H9 (cell line): ENCODE measurements around the gene TYSND1. TPM values are rescaled to one million over a fixed set of nuclear protein-coding genes. Genes with fewer than 3 reads are reported as not detected.

Experiments used
- DNase-seq: peaks from one replicate; pipeline ENCODE4 v3.0.0-alpha.2; 2017
- H2AFZ ChIP-seq: one replicate; pipeline ENCODE4 v1.6.1; 2013; ENCODE audit warnings: mild to moderate bottlenecking, low read length, control low read depth, moderate library complexity
- H2AK5ac ChIP-seq: 2 replicates; pipeline ENCODE4 v1.6.1; 2013; ENCODE audit warnings: low read length, control low read depth, mixed read lengths; ENCODE audit not compliant: insufficient read length
- H2BK120ac ChIP-seq: one replicate; pipeline ENCODE4 v1.6.1; 2013; ENCODE audit warnings: low read depth, mild to moderate bottlenecking, low read length, control low read depth, inconsistent platforms; ENCODE audit not compliant: poor library complexity, severe bottlenecking
- H2BK12ac ChIP-seq: 2 replicates; pipeline ENCODE4 v1.6.1; 2013; ENCODE audit warnings: low read length, control low read depth, mixed read lengths, low read depth; ENCODE audit not compliant: insufficient read length
- H2BK15ac ChIP-seq: 2 replicates; pipeline ENCODE4 v1.6.1; 2013; ENCODE audit warnings: low read depth, low read length, control low read depth
- H2BK20ac ChIP-seq: one replicate; pipeline ENCODE4 v1.6.1; 2013; ENCODE audit warnings: low read depth, mild to moderate bottlenecking, low read length, control low read depth, inconsistent platforms; ENCODE audit not compliant: poor library complexity, severe bottlenecking
- H2BK5ac ChIP-seq: 2 replicates; pipeline ENCODE4 v1.6.1; 2013; ENCODE audit warnings: low read length, control low read depth, mixed read lengths; ENCODE audit not compliant: insufficient read length
- H3K14ac ChIP-seq: 2 replicates; pipeline ENCODE4 v1.6.1; 2013; ENCODE audit warnings: low read length, control low read depth; ENCODE audit not compliant: insufficient read depth
- H3K18ac ChIP-seq: 2 replicates; pipeline ENCODE4 v1.6.1; 2013; ENCODE audit warnings: low read depth, mild to moderate bottlenecking, mixed read lengths, low read length, control low read depth; ENCODE audit not compliant: insufficient read length
- H3K23ac ChIP-seq: 2 replicates; pipeline ENCODE4 v1.6.1; 2013; ENCODE audit warnings: low read length, control low read depth, mixed read lengths, low read depth; ENCODE audit not compliant: insufficient read length
- H3K23me2 ChIP-seq: 2 replicates; pipeline ENCODE4 v1.6.1; 2013; ENCODE audit warnings: low read depth, mild to moderate bottlenecking, mixed read lengths, low read length, control low read depth; ENCODE audit not compliant: insufficient read length, poor library complexity, severe bottlenecking
- H3K27ac ChIP-seq: 2 replicates; pipeline ENCODE4 v1.5.1; 2013; ENCODE audit warnings: low read length, control low read depth, mixed read lengths, low read depth; ENCODE audit not compliant: insufficient read length
- H3K27me3 ChIP-seq: 2 replicates; pipeline ENCODE4 v1.6.1; 2013; ENCODE audit warnings: low read length, control low read depth, inconsistent platforms; ENCODE audit not compliant: insufficient read depth
- H3K4ac ChIP-seq: 2 replicates; pipeline ENCODE4 v1.6.1; 2013; ENCODE audit warnings: low read depth, mild to moderate bottlenecking, control low read depth, inconsistent platforms, low read length, moderate library complexity
- H3K4me1 ChIP-seq: 2 replicates; pipeline ENCODE4 v1.6.1; 2013; ENCODE audit warnings: low read length, control low read depth, inconsistent platforms; ENCODE audit not compliant: insufficient read depth
- H3K4me2 ChIP-seq: 2 replicates; pipeline ENCODE4 v1.6.1; 2013; ENCODE audit warnings: low read length, control low read depth, mixed read lengths; ENCODE audit not compliant: insufficient read length, insufficient read depth
- H3K56ac ChIP-seq: 2 replicates; pipeline ENCODE4 v1.6.1; 2013; ENCODE audit warnings: low read depth, mild to moderate bottlenecking, mixed read lengths, low read length, control low read depth; ENCODE audit not compliant: insufficient read length
- H3K79me1 ChIP-seq: 2 replicates; pipeline ENCODE4 v1.6.1; 2013; ENCODE audit warnings: low read depth, mild to moderate bottlenecking, moderate library complexity, low read length, control low read depth, inconsistent platforms; ENCODE audit not compliant: insufficient read depth, poor library complexity, severe bottlenecking
- H3K79me2 ChIP-seq: 2 replicates; pipeline ENCODE4 v1.6.1; 2013; ENCODE audit warnings: low read length, control low read depth, inconsistent platforms; ENCODE audit not compliant: insufficient read depth
- H3K9ac ChIP-seq: 2 replicates; pipeline ENCODE4 v1.6.1; 2013; ENCODE audit warnings: low read length, control low read depth, mixed read lengths; ENCODE audit not compliant: insufficient read length; ENCODE audit errors: extremely low read depth
- H3K9me3 ChIP-seq: one replicate; pipeline ENCODE4 v1.6.1; 2013; ENCODE audit warnings: low read depth, low read length, inconsistent platforms; ENCODE audit not compliant: control insufficient read depth
- H3T11ph ChIP-seq: one replicate; pipeline ENCODE4 v1.6.1; 2013; ENCODE audit warnings: mild to moderate bottlenecking, low read length, control low read depth, inconsistent platforms
- H4K20me1 ChIP-seq: one replicate; pipeline ENCODE4 v1.6.1; 2013; ENCODE audit not compliant: control insufficient read depth, insufficient read length, insufficient read depth
- H4K5ac ChIP-seq: 2 replicates; pipeline ENCODE4 v1.6.1; 2013; ENCODE audit warnings: low read depth, mild to moderate bottlenecking, mixed read lengths, low read length, control low read depth; ENCODE audit not compliant: insufficient read length
- H4K8ac ChIP-seq: replicated peaks from 2 replicates; pipeline ENCODE4 v1.6.1; 2013; ENCODE audit warnings: low read length, control low read depth, mixed read lengths, low read depth; ENCODE audit not compliant: insufficient read length
- H4K91ac ChIP-seq: 2 replicates; pipeline ENCODE4 v1.6.1; 2013; ENCODE audit warnings: low read depth, mild to moderate bottlenecking, moderate library complexity, mixed read lengths, low read length, control low read depth; ENCODE audit not compliant: insufficient read length
- H3K27ac Mint-ChIP-seq, 3 experiments: 2 replicates in 2 of 3; 3 replicates in 1 of 3; pipeline ENCODE4 v1.8.0; 2020 to 2021; ENCODE audit warnings: mixed read lengths in 3 of 3, mild to moderate bottlenecking in 1 of 3, moderate library complexity in 1 of 3
- H3K27me3 Mint-ChIP-seq: 2 replicates; pipeline ENCODE4 v1.8.0; 2021; ENCODE audit warnings: low read depth, mild to moderate bottlenecking, moderate library complexity, mixed read lengths
- H3K36me3 Mint-ChIP-seq, 3 experiments: 2 replicates in 2 of 3; 3 replicates in 1 of 3; pipeline ENCODE4 v1.8.0; 2020 to 2021; ENCODE audit warnings: low read depth in 3 of 3, mixed read lengths in 3 of 3; ENCODE audit not compliant: insufficient read depth in 1 of 3
- H3K4me1 Mint-ChIP-seq, 2 experiments: 2 replicates each; pipeline ENCODE4 v1.8.0; 2020; ENCODE audit warnings: mixed read lengths in 2 of 2
- H3K4me3 Mint-ChIP-seq, 2 experiments: 2 replicates in 1 of 2; 3 replicates in 1 of 2; pipeline ENCODE4 v1.8.0; 2020 to 2021; ENCODE audit warnings: mild to moderate bottlenecking in 2 of 2, mixed read lengths in 2 of 2, moderate library complexity in 1 of 2
- H3K9me3 Mint-ChIP-seq, 2 experiments: 2 replicates in 1 of 2; 3 replicates in 1 of 2; pipeline ENCODE4 v1.8.0; 2020; ENCODE audit warnings: mild to moderate bottlenecking in 2 of 2, mixed read lengths in 2 of 2, moderate library complexity in 1 of 2
- WGBS: extraction: QIAGEN DNeasy Blood & Tissue Kit; methylation state at CpG from one replicate; pipeline ENCODE4 v1.1.7; 2013; ENCODE audit warnings: missing lambda C conversion rate, low lambda C conversion rate, mixed read lengths; ENCODE audit not compliant: insufficient read length; ENCODE audit errors: extremely low coverage; 5-methylcytosine and 5-hydroxymethylcytosine counted together
- total RNA-seq: library from RNA; stranded (reverse); gene quantifications from 2 replicates; pipeline ENCODE4 v1.2.1, GENCODE V29; 2021
- TF ChIP-seq, protein P1 (sequence below): fragments of 200-600 bp; sonication (generic); conservative IDR thresholded peaks from 3 replicates; pipeline ENCODE4 v1.8.0; 2021; ENCODE audit warnings: antibody characterized with exemption, mild to moderate bottlenecking

The TYSND1 gene
- total RNA-seq, 1 experiment from 2014 or later: 12.8 TPM

- H2BK5ac ChIP-seq: no peak overlapping the region
- H3K9me3 Mint-ChIP-seq: no peaks in the 10 kb centered on the region
- H3K36me3 Mint-ChIP-seq: peaks cover 0 to 33% (median 6%) of the 10 kb centered on the region in 3 experiments; a peak in 3 of 7 replicates
- H3K27ac Mint-ChIP-seq: no peak overlapping the region
- H3K4me1 ChIP-seq: 0 out of 2 replicates have a peak, but pooled peaks cover 3% of the 10 kb centered on the region
- no peak overlapping the region for H4K91ac ChIP-seq
- H4K5ac ChIP-seq: no peak overlapping the region
- no peak overlapping the region for H2BK120ac ChIP-seq
- H3K79me2 ChIP-seq: no peaks in the 10 kb centered on the region
- no peak overlapping the region for H2BK20ac ChIP-seq
- H3K14ac ChIP-seq: no peak overlapping the region
- no peak overlapping the region for H3K23ac ChIP-seq
- no peaks in the 10 kb centered on the region for H3K23me2 ChIP-seq
- H3K27me3 Mint-ChIP-seq: no peaks in the 10 kb centered on the region; the same call in 1 of the 2 replicates
- no CpG with 5 or more reads among the region's 5 CpGs for WGBS
- H3K27me3 ChIP-seq: no peaks in the 10 kb centered on the region
- H3K4me1 Mint-ChIP-seq: peaks cover 3 to 6% of the 10 kb centered on the region in 2 experiments; a peak in 2 of 4 replicates
- no peak overlapping the region for H3K9ac ChIP-seq
- H3K18ac ChIP-seq: no peak overlapping the region
- H2BK12ac ChIP-seq: no peak overlapping the region
- no peak overlapping the region for H2AK5ac ChIP-seq
- TF ChIP-seq, protein P1, sequence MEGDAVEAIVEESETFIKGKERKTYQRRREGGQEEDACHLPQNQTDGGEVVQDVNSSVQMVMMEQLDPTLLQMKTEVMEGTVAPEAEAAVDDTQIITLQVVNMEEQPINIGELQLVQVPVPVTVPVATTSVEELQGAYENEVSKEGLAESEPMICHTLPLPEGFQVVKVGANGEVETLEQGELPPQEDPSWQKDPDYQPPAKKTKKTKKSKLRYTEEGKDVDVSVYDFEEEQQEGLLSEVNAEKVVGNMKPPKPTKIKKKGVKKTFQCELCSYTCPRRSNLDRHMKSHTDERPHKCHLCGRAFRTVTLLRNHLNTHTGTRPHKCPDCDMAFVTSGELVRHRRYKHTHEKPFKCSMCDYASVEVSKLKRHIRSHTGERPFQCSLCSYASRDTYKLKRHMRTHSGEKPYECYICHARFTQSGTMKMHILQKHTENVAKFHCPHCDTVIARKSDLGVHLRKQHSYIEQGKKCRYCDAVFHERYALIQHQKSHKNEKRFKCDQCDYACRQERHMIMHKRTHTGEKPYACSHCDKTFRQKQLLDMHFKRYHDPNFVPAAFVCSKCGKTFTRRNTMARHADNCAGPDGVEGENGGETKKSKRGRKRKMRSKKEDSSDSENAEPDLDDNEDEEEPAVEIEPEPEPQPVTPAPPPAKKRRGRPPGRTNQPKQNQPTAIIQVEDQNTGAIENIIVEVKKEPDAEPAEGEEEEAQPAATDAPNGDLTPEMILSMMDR: no peak
- H3K56ac ChIP-seq: no peak overlapping the region
- H2AFZ ChIP-seq: no peak overlapping the region
- H3K27ac ChIP-seq: no peak overlapping the region
- DNase-seq: no peak
- no peak overlapping the region for H3K4ac ChIP-seq
- no peak overlapping the region for H3T11ph ChIP-seq
- H4K8ac ChIP-seq: no peak overlapping the region
- no peak overlapping the region for H3K4me2 ChIP-seq
- no peak overlapping the region for H2BK15ac ChIP-seq
- H3K9me3 ChIP-seq: no peaks in the 10 kb centered on the region
- no peak overlapping the region for H3K4me3 Mint-ChIP-seq
- H3K79me1 ChIP-seq: no peaks in the 10 kb centered on the region
- no peaks in the 10 kb centered on the region for H4K20me1 ChIP-seq
Observed at GRCh38 chr10:70090951-70091350, 55.5 kb downstream of the TYSND1 start.
